Stimulated activated CD4-positive, alpha-beta T cell treated with anti-CD3 and anti-CD28 coated beads, TNF-alpha, amount 100 ng/mL, for 48 hours (primary cell): Measurements from ENCODE around the gene UBC.
A peak's percentile ranks its signal among the peaks of the same experiment; 100 is the strongest.

ENCODE experiments used
- DNase-seq, 3 donors: peaks; one replicate each; pipeline ENCODE4 v3.0.0-alpha.2; 2020; ENCODE audit warnings: low read depth in 3 of 3

UBC gene

GRCh38 chr12:124914392-124915238 is at the start of gene UBC:
TSS of gene UBC (minus strand) at chr12:124914650. CDS start at chr12:124913771, 879 bp downstream.
- peak; percentile 76 to 87 (median 80) for DNase-seq

- no peak for DNase-seq
Observed at GRCh38 chr12:124963211-124963610, 48.8 kb upstream of the UBC start.

- DNase-seq = no peak
Observed at GRCh38 chr12:124961055-124961454, 46.6 kb upstream of the UBC start.

- no peak for DNase-seq
Observed at GRCh38 chr12:124956571-124956970, 42.1 kb upstream of the UBC start.

- DNase-seq = no peak
Observed at GRCh38 chr12:124954771-124955170, 40.3 kb upstream of the UBC start.

- no peak for DNase-seq
Observed at GRCh38 chr12:124953689-124954405, 39.4 kb upstream of the UBC start.

GRCh38 chr12:124952801-124953200 is 38.4 kb upstream of the UBC start:
- DNase-seq = no peak

GRCh38 chr12:124952295-124952694 is 37.8 kb upstream of the UBC start:
- no peak for DNase-seq

- DNase-seq = no peak
Observed at GRCh38 chr12:124949779-124950728, 35.6 kb upstream of the UBC start.

- no peak for DNase-seq
Observed at GRCh38 chr12:124949066-124949465, 34.6 kb upstream of the UBC start.

GRCh38 chr12:124947561-124948398 is 33.3 kb upstream of the UBC start:
- DNase-seq = no peak

GRCh38 chr12:124947013-124947412 is 32.6 kb upstream of the UBC start:
- no peak for DNase-seq

GRCh38 chr12:124946447-124946793 is 32.0 kb upstream of the UBC start:
- DNase-seq = no peak

GRCh38 chr12:124941170-124941527 is 26.7 kb upstream of the UBC start:
- no peak for DNase-seq

GRCh38 chr12:124940393-124941169 is 26.1 kb upstream of the UBC start:
- DNase-seq = peak; percentile 77 to 81 (median 80)

GRCh38 chr12:124940143-124940392 is 25.6 kb upstream of the UBC start:
- DNase-seq = no peak

- peak; percentile 81 to 86 (median 81) for DNase-seq
Observed at GRCh38 chr12:124939421-124940142, 25.1 kb upstream of the UBC start.

- DNase-seq = peak; percentile 29 to 54 (median 35)
Observed at GRCh38 chr12:124939079-124939420, 24.6 kb upstream of the UBC start.

- DNase-seq = no peak
Observed at GRCh38 chr12:124938587-124938986, 24.1 kb upstream of the UBC start.

GRCh38 chr12:124938108-124938507 is 23.7 kb upstream of the UBC start:
- no peak for DNase-seq
